HepG2 (cell line): ENCODE measurements around the gene SLC16A13. TPM values are rescaled to one million over a fixed set of nuclear protein-coding genes. Genes with fewer than 3 reads are reported as not detected.

Experiments used
- ATAC-seq: fragments of 200-7000 bp; cut with Tn5 transposase; 3 replicates; pipeline ENCODE4 v1.9.1; 2020; ENCODE audit warnings: mild to moderate bottlenecking, moderate library complexity
- BruUV-seq: library from RNA; stranded (reverse); fragments of 400-500 nt; replicated peaks from 2 replicates; lab custom pipeline; 2021; lab: Mats Ljungman, UMichigan
- CTCF ChIA-PET: fragments of 300-600 bp; formaldehyde crosslinking; extraction: SDS; loops from one replicate; lab custom pipeline; 2021; ENCODE audit warnings: low total read pairs, inconsistent platforms, low intra/inter-chr PET ratio; lab: Yijun Ruan, JAX
- POLR2A ChIA-PET: fragments of 350-600 bp; sonication (Branson Sonifier 250); formaldehyde crosslinking; loops from one replicate; lab custom pipeline; 2020; ENCODE audit warnings: antibody characterized with exemption, inconsistent platforms; lab: Yijun Ruan, JAX
- DNase-seq: peaks from one replicate; pipeline ENCODE4 v3.0.0-alpha.2; 2015; ENCODE audit warnings: low spot score
- FAIRE-seq: peaks from 3 replicates; lab custom pipeline; 2011; peaks lifted over from hg19 to GRCh38; lab: Jason Lieb, UNC
- H2AFZ ChIP-seq: one replicate; pipeline ENCODE4 v1.6.1; 2011; ENCODE audit warnings: low read length, inconsistent platforms
- H3K27ac ChIP-seq: fragments of 300-600 bp; 3 replicates; pipeline ENCODE4 v1.8.0; 2011; ENCODE audit warnings: mixed run types, mild to moderate bottlenecking, mixed read lengths, low read length, inconsistent platforms; ENCODE audit not compliant: insufficient read depth; ENCODE audit errors: extremely low read length
- H3K27me3 ChIP-seq, 2 experiments: fragments of 200-600 bp in 1 of 2; 2 replicates in 1 of 2; 3 replicates in 1 of 2; pipeline versions ENCODE4 v1.6.0 to v1.8.0; 2011; ENCODE audit warnings: low read length in 2 of 2, mild to moderate bottlenecking in 2 of 2, moderate library complexity in 2 of 2, inconsistent platforms in 1 of 2; ENCODE audit not compliant: insufficient read depth in 2 of 2, control insufficient read depth in 1 of 2
- H3K36me3 ChIP-seq, 2 experiments: fragments of 200-600 bp in 1 of 2; replicated peaks in 1 of 2; 2 replicates in 1 of 2; 3 replicates in 1 of 2; pipeline versions ENCODE4 v1.5.1 to v1.8.0; 2011; ENCODE audit warnings: low read length in 2 of 2, inconsistent platforms in 1 of 2; ENCODE audit not compliant: insufficient read depth in 2 of 2, control insufficient read depth in 1 of 2
- H3K4me1 ChIP-seq: 2 replicates; pipeline ENCODE4 v1.5.1; 2012; ENCODE audit warnings: low read length, inconsistent platforms; ENCODE audit not compliant: insufficient read depth
- H3K4me2 ChIP-seq: 2 replicates; pipeline ENCODE4 v1.6.0; 2011; ENCODE audit warnings: low read depth, low read length, inconsistent platforms
- H3K4me3 ChIP-seq, 3 experiments: fragments of 200-600 bp in 1 of 3; sonication (generic), shearing (Covaris generic) in 1 of 3; replicated peaks in 1 of 3; 2 replicates each; pipeline ENCODE4 v1.5.1; 2011 to 2016; ENCODE audit warnings: low read length in 3 of 3, inconsistent platforms in 2 of 3, low read depth in 2 of 3, mild to moderate bottlenecking in 2 of 3, control low read depth in 1 of 3, mixed read lengths in 1 of 3; ENCODE audit not compliant: insufficient read depth in 1 of 3
- H3K79me2 ChIP-seq: one replicate; pipeline ENCODE4 v1.6.1; 2011; ENCODE audit warnings: low read length, inconsistent platforms; ENCODE audit not compliant: insufficient read depth
- H3K9ac ChIP-seq: 2 replicates; pipeline ENCODE4 v1.6.0; 2011; ENCODE audit warnings: mild to moderate bottlenecking, low read depth, low read length, inconsistent platforms; ENCODE audit not compliant: insufficient read depth
- H3K9me3 ChIP-seq: 2 replicates; pipeline ENCODE4 v1.5.1; 2012; ENCODE audit warnings: mild to moderate bottlenecking, low read length
- H4K20me1 ChIP-seq: 2 replicates; pipeline ENCODE4 v1.6.0; 2011; ENCODE audit warnings: inconsistent platforms, mild to moderate bottlenecking, low read length, moderate library complexity; ENCODE audit not compliant: insufficient read depth
- AGO2 ChIP-seq: fragments of 200-400 bp; formaldehyde crosslinking; optimal IDR thresholded peaks from 2 replicates; pipeline ENCODE3; 2017; ENCODE audit warnings: mild to moderate bottlenecking, low read depth, low read length, moderate library complexity
- ETS1 ChIP-seq: sonication (generic); formaldehyde crosslinking; IDR thresholded peaks from 2 replicates; pipeline ENCODE4 v1.4.0; 2020; ENCODE audit warnings: missing genetic modification reagents
- JUNB ChIP-seq: sonication (generic); formaldehyde crosslinking; IDR thresholded peaks from 2 replicates; pipeline ENCODE4 v1.8.0; 2022; ENCODE audit warnings: missing genetic modification reagents, mild to moderate bottlenecking, borderline replicate concordance
- KLF15 ChIP-seq: sonication (generic); formaldehyde crosslinking; IDR thresholded peaks from 2 replicates; pipeline ENCODE4 v1.8.1; 2023; ENCODE audit warnings: borderline replicate concordance, mild to moderate bottlenecking, inconsistent platforms, missing genetic modification reagents, mixed read lengths
- RARA ChIP-seq: IDR thresholded peaks from 2 replicates; pipeline ENCODE4 v1.6.1; 2016; ENCODE audit warnings: missing genetic modification reagents, missing compliant biosample characterization
- RBAK ChIP-seq: sonication (generic); formaldehyde crosslinking; IDR thresholded peaks from 2 replicates; pipeline ENCODE4 v1.5.1; 2020; ENCODE audit warnings: mild to moderate bottlenecking, missing genetic modification reagents
- RBM39 ChIP-seq: fragments of 200-400 bp; formaldehyde crosslinking; IDR thresholded peaks from one replicate; pipeline ENCODE4 v1.6.1; 2018; ENCODE audit warnings: antibody characterized with exemption, mild to moderate bottlenecking, low read depth, low read length; ENCODE audit not compliant: poor library complexity, severe bottlenecking
- SATB2 ChIP-seq: sonication (generic); formaldehyde crosslinking; IDR thresholded peaks from 2 replicates; pipeline ENCODE4 v1.5.0; 2020; ENCODE audit warnings: missing genetic modification reagents
- TARDBP ChIP-seq: sonication (generic); formaldehyde crosslinking; IDR thresholded peaks from 2 replicates; pipeline ENCODE4 v1.8.0; 2022; ENCODE audit warnings: mild to moderate bottlenecking, missing genetic modification reagents
- TMF1 ChIP-seq: sonication (generic); formaldehyde crosslinking; IDR thresholded peaks from 2 replicates; pipeline ENCODE4 v1.8.1; 2022; ENCODE audit warnings: low read depth, missing genetic modification reagents
- ZNF546 ChIP-seq: sonication (generic); formaldehyde crosslinking; conservative IDR thresholded peaks from 2 replicates; pipeline ENCODE4 v1.8.1; 2023; ENCODE audit warnings: mild to moderate bottlenecking, missing genetic modification reagents
- ZNF564 ChIP-seq: sonication (generic); formaldehyde crosslinking; IDR thresholded peaks from 2 replicates; pipeline ENCODE4 v1.8.1; 2023; ENCODE audit warnings: mild to moderate bottlenecking, missing genetic modification reagents
- ZNF605 ChIP-seq: sonication (generic); formaldehyde crosslinking; IDR thresholded peaks from 2 replicates; pipeline ENCODE4 v1.8.0; 2022; ENCODE audit warnings: mild to moderate bottlenecking, missing genetic modification reagents
- ZNF670 ChIP-seq: sonication (generic); formaldehyde crosslinking; IDR thresholded peaks from 2 replicates; pipeline ENCODE4 v1.8.0; 2022; ENCODE audit warnings: mild to moderate bottlenecking, missing genetic modification reagents, borderline replicate concordance
- ZNF674 ChIP-seq: sonication (generic); formaldehyde crosslinking; IDR thresholded peaks from 2 replicates; pipeline ENCODE4 v1.5.0; 2020; ENCODE audit warnings: low read depth, mild to moderate bottlenecking, missing genetic modification reagents
- ZNF740 ChIP-seq: sonication (generic); formaldehyde crosslinking; IDR thresholded peaks from 2 replicates; pipeline ENCODE4 v1.4.0; 2020; ENCODE audit warnings: missing genetic modification reagents
- ZNF770 ChIP-seq: sonication (generic); formaldehyde crosslinking; IDR thresholded peaks from 2 replicates; pipeline ENCODE4 v1.5.0; 2020; ENCODE audit warnings: mild to moderate bottlenecking, missing genetic modification reagents
- ZNF777 ChIP-seq: sonication (generic); formaldehyde crosslinking; IDR thresholded peaks from 2 replicates; pipeline ENCODE4 v1.4.0; 2020; ENCODE audit warnings: missing genetic modification reagents
- ZSCAN25 ChIP-seq: sonication (generic); formaldehyde crosslinking; IDR thresholded peaks from 2 replicates; pipeline ENCODE4 v1.8.0; 2022; ENCODE audit warnings: mild to moderate bottlenecking, missing genetic modification reagents
- WGBS: methylation state at CpG from one replicate; pipeline ENCODE4 v1.1.6; 2017; ENCODE audit warnings: low lambda C conversion rate; 5-methylcytosine and 5-hydroxymethylcytosine counted together
- in situ Hi-C: cut with HindIII; loops from 2 replicates; pipeline ENCODE4 v1.10.0; 2017; ENCODE audit warnings: low pct_unique_long_range_greater_than_20kb; ENCODE audit not compliant: extremely low pct_ligation_motif_present
- intact Hi-C: fragments of 100-400 bp; cut with micrococcal nuclease; formaldehyde crosslinking; loops from one replicate; pipeline ENCODE4 v1.10.0; 2022; ENCODE audit not compliant: unreplicated experiment
- polyA plus RNA-seq, 8 experiments: library from polyadenylated mRNA; depleted of rRNA in 3 of 8; stranded (reverse) in 7 of 8; unstranded in 1 of 8; fragments of >200 nt; fragmentation: Illumina TruSeq in 4 of 8; extraction: Trizol in 4 of 8; gene quantifications; 2 replicates each; pipeline versions ENCODE4 v1.2.1 to v1.2.3, GENCODE V29; 2011 to 2016; ENCODE audit warnings: low read depth in 4 of 8, missing spikeins in 1 of 8, mixed read lengths in 1 of 8; ENCODE audit not compliant: insufficient read depth in 1 of 8
- total RNA-seq, 5 experiments: library from RNA; depleted of rRNA; stranded (reverse); fragments of >200 nt; fragmentation: Illumina TruSeq; extraction: Trizol; gene quantifications; 2 replicates each; pipeline ENCODE4 v1.2.3, GENCODE V29; 2016; ENCODE audit warnings: low read depth in 1 of 5

The SLC16A13 gene
- total and polyA plus RNA-seq, 2 of the 13 experiments (the other 11 are each of a cell fraction or from before 2014, with no cell fraction given): 2.2 to 3.0 TPM

GRCh38 chr17:7056386-7056785 is 20.6 kb downstream of the SLC16A13 start:
- Histone ChIP-seq H4K20me1 (no peaks in the 10 kb centered on the region), H3K4me1 (peaks cover 27% of the 10 kb centered on the region), H3K9ac (no peak overlapping the region), H2AFZ (no peak overlapping the region), H3K36me3 (no peaks in the 10 kb centered on the region), H3K4me3 (no peak overlapping the region), H3K9me3 (no peaks in the 10 kb centered on the region), H3K27me3 (no peaks in the 10 kb centered on the region; a peak in 2 of 5 replicates), H3K4me2 (no peak overlapping the region), H3K27ac (no peak overlapping the region), H3K79me2 (no peaks in the 10 kb centered on the region)
- ChIA-PET POLR2A (no interaction called here), CTCF (no interaction called here)
- WGBS: 42% methylated on average over 4 of the region's 4 CpGs
- ATAC-seq (no peak), DNase-seq (no peak), FAIRE-seq (no peak)
- in situ Hi-C loops (no loop called here), intact Hi-C loops (no loop called here)
- no TSS peak for BruUV-seq
- TF ChIP-seq ZNF670 (no peak), RBAK (CRISPR knock-in tag) (no peak), ETS1 (CRISPR knock-in tag) (no peak), ZNF777 (CRISPR knock-in tag) (no peak), JUNB (CRISPR knock-in tag) (no peak), SATB2 (no peak), KLF15 (CRISPR knock-in tag) (no peak), TMF1 (CRISPR knock-in tag) (no peak), RARA (no peak), RBM39 (no peak), ZNF674 (no peak), ZNF740 (CRISPR knock-in tag) (no peak), TARDBP (CRISPR knock-in tag) (no peak), AGO2 (no peak), ZNF546 (CRISPR knock-in tag) (no peak), ZNF605 (CRISPR knock-in tag) (no peak), ZSCAN25 (CRISPR knock-in tag) (no peak), ZNF564 (CRISPR knock-in tag) (no peak), ZNF770 (no peak)
